Neural cell (in vitro differentiated cells): ENCODE data around the gene SDHC. TPM values are rescaled to one million over a fixed set of nuclear protein-coding genes. Genes with fewer than 3 reads are reported as not detected.

ENCODE experiments used
- H2AFZ ChIP-seq: fragments of 200-600, 300-800 bp; sonication (generic), shearing (Covaris generic); 2 replicates; pipeline ENCODE4 v1.6.0; 2014; ENCODE audit warnings: low read depth, mild to moderate bottlenecking, antibody characterized with exemption, low read length, moderate library complexity
- H3F3A ChIP-seq: fragments of 200-600 bp; shearing (Covaris generic); 2 replicates; pipeline ENCODE4 v1.6.1; 2016; ENCODE audit warnings: mild to moderate bottlenecking, moderate library complexity, mixed read lengths, antibody characterized with exemption, low read length; ENCODE audit not compliant: insufficient read depth, poor library complexity, severe bottlenecking
- H3K27ac ChIP-seq: fragments of 200-600, 300-800 bp; sonication (generic), shearing (Covaris generic); 2 replicates; pipeline ENCODE4 v1.5.1; 2014; ENCODE audit warnings: mild to moderate bottlenecking, low read length, moderate library complexity
- H3K27me3 ChIP-seq: fragments of 300-800, 200-600 bp; sonication (generic), shearing (Covaris generic); 2 replicates; pipeline ENCODE4 v1.6.0; 2014; ENCODE audit warnings: mild to moderate bottlenecking, low read depth, low read length, moderate library complexity; ENCODE audit not compliant: insufficient read depth
- H3K36me3 ChIP-seq: fragments of 300-800, 200-600 bp; sonication (generic), shearing (Covaris generic); 2 replicates; pipeline ENCODE4 v1.5.1; 2014; ENCODE audit warnings: mild to moderate bottlenecking, antibody characterized with exemption, low read length, moderate library complexity; ENCODE audit not compliant: insufficient read depth
- H3K4me2 ChIP-seq: fragments of 300-800, 200-600 bp; sonication (generic), shearing (Covaris generic); 2 replicates; pipeline ENCODE4 v1.6.0; 2014; ENCODE audit warnings: mild to moderate bottlenecking, low read length
- H3K4me3 ChIP-seq: fragments of 300-800, 200-600 bp; sonication (generic), shearing (Covaris generic); 2 replicates; pipeline ENCODE4 v1.5.1; 2014; ENCODE audit warnings: mild to moderate bottlenecking, low read length, moderate library complexity
- H3K79me2 ChIP-seq: fragments of 200-600 bp; shearing (Covaris generic); replicated peaks from 2 replicates; pipeline ENCODE4 v1.6.0; 2014; ENCODE audit warnings: mild to moderate bottlenecking, low read length, moderate library complexity; ENCODE audit not compliant: insufficient read depth
- H3K9ac ChIP-seq: fragments of 300-800, 200-600 bp; sonication (generic), shearing (Covaris generic); 2 replicates; pipeline ENCODE4 v1.6.1; 2016; ENCODE audit warnings: mild to moderate bottlenecking, low read length, mixed read lengths
- H3K9me2 ChIP-seq: fragments of 200-600 bp; shearing (Covaris generic); 2 replicates; pipeline ENCODE4 v1.6.1; 2016; ENCODE audit warnings: mild to moderate bottlenecking, low read length, mixed read lengths; ENCODE audit not compliant: insufficient read depth
- H3K9me3 ChIP-seq: fragments of 200-600, 300-800 bp; sonication (generic), shearing (Covaris generic); 2 replicates; pipeline ENCODE4 v1.6.1; 2016; ENCODE audit warnings: mild to moderate bottlenecking, mixed run types, low read length, moderate library complexity, mixed read lengths
- H4K20me1 ChIP-seq: fragments of 200-600 bp; shearing (Covaris generic); 2 replicates; pipeline ENCODE4 v1.6.1; 2016; ENCODE audit warnings: mild to moderate bottlenecking, mixed run types; ENCODE audit not compliant: insufficient read depth
- CTCF ChIP-seq: fragments of 450-650 bp; IDR thresholded peaks from 2 replicates; pipeline ENCODE4 v1.5.1; 2014; ENCODE audit warnings: antibody characterized with exemption, mild to moderate bottlenecking, moderate library complexity; ENCODE audit not compliant: poor library complexity, severe bottlenecking
- EP300 ChIP-seq: fragments of 450-650 bp; conservative IDR thresholded peaks from 2 replicates; pipeline ENCODE4 v1.6.1; 2014; ENCODE audit warnings: antibody characterized with exemption, mild to moderate bottlenecking, moderate library complexity; ENCODE audit not compliant: poor library complexity, severe bottlenecking
- EZH2 ChIP-seq: fragments of 200-600, 300-800 bp; shearing (Covaris generic), sonication (generic); IDR thresholded peaks from 2 replicates; pipeline ENCODE4 v1.6.1; 2014; ENCODE audit warnings: antibody characterized with exemption, low read length, borderline replicate concordance, mild to moderate bottlenecking; ENCODE audit not compliant: insufficient read depth, poor library complexity, severe bottlenecking
- MXI1 ChIP-seq: fragments of 450-650 bp; conservative IDR thresholded peaks from 2 replicates; pipeline ENCODE4 v1.6.1; 2014; ENCODE audit warnings: antibody characterized with exemption, mild to moderate bottlenecking; ENCODE audit not compliant: poor library complexity, severe bottlenecking
- POLR2AphosphoS5 ChIP-seq: IDR thresholded peaks from 2 replicates; pipeline ENCODE4 v1.6.1; 2012
- RAD21 ChIP-seq: fragments of 450-650 bp; conservative IDR thresholded peaks from 2 replicates; pipeline ENCODE4 v1.6.1; 2014; ENCODE audit warnings: antibody characterized with exemption, mild to moderate bottlenecking, moderate library complexity
- REST ChIP-seq: IDR thresholded peaks from 2 replicates; pipeline ENCODE4 v1.6.1; 2012; ENCODE audit warnings: borderline replicate concordance
- SMC3 ChIP-seq: fragments of 450-650 bp; conservative IDR thresholded peaks from 2 replicates; pipeline ENCODE4 v1.6.1; 2014; ENCODE audit warnings: antibody characterized with exemption, mild to moderate bottlenecking, moderate library complexity; ENCODE audit not compliant: poor library complexity
- TAF1 ChIP-seq: IDR thresholded peaks from 2 replicates; pipeline ENCODE4 v1.6.1; 2012; ENCODE audit warnings: low read depth
- polyA plus RNA-seq: library from polyadenylated mRNA; depleted of rRNA; stranded (reverse); fragments of >200 nt; gene quantifications from 2 replicates; pipeline ENCODE4 v1.2.3, GENCODE V29; 2014

The SDHC gene
- polyA plus RNA-seq, 1 donor from 2014 or later, result 41.6 TPM

GRCh38 chr1:161398900-161399256 lies 84.7 kb downstream of the SDHC start:
- H4K20me1 ChIP-seq, result no peaks in the 10 kb centered on the region
- peak overlapping the region; percentile 81 for H3K9ac ChIP-seq
- peak overlapping the region; percentile 100 for H2AFZ ChIP-seq

GRCh38 chr1:161399257-161399998 lies 85.2 kb downstream of the SDHC start:
- Histone ChIP-seq H3K9me3 (no peaks in the 10 kb centered on the region), H3F3A (peaks cover 5% of the 10 kb centered on the region), H3K36me3 (no peaks in the 10 kb centered on the region), H3K79me2 (no peaks in the 10 kb centered on the region), H3K27ac (peak overlapping the region; percentile 92), H4K20me1 (no peaks in the 10 kb centered on the region), H3K9me2 (no peaks in the 10 kb centered on the region), H3K9ac (peak overlapping the region; percentile 81), H2AFZ (peak overlapping the region; percentile 100), H3K4me3 (peak overlapping the region; percentile 76), H3K27me3 (no peaks in the 10 kb centered on the region), H3K4me2 (peak overlapping the region; percentile 72)
- peak; percentile 51 for TF ChIP-seq TAF1
- TF ChIP-seq POLR2AphosphoS5, result peak; percentile 60
- TF ChIP-seq EP300, result peak; percentile 64
- peak; percentile 58 for TF ChIP-seq MXI1
- no peak for TF ChIP-seq RAD21
- TF ChIP-seq CTCF, result peak; percentile 73

More at GRCh38 chr1:161398900-161399256, 84.7 kb downstream of the SDHC start:
- Histone ChIP-seq H3F3A (peaks cover 5% of the 10 kb centered on the region), H3K36me3 (no peaks in the 10 kb centered on the region), H3K27ac (peak overlapping the region; percentile 92), H3K4me3 (peak overlapping the region; percentile 76), H3K4me2 (peak overlapping the region; percentile 72), H3K27me3 (no peaks in the 10 kb centered on the region), H3K9me2 (no peaks in the 10 kb centered on the region), H3K79me2 (no peaks in the 10 kb centered on the region), H3K9me3 (no peaks in the 10 kb centered on the region)
- TF ChIP-seq REST, result no peak
- TF ChIP-seq SMC3, result no peak
- no peak for TF ChIP-seq EZH2
- no peak for TF ChIP-seq RAD21
- no peak for TF ChIP-seq MXI1
- no peak for TF ChIP-seq TAF1
- no peak for TF ChIP-seq POLR2AphosphoS5
- no peak for TF ChIP-seq CTCF
- TF ChIP-seq EP300, result no peak
